Measurements from ENCODE around the gene RNASE7. TPM values are rescaled to one million over a fixed set of nuclear protein-coding genes. Genes with fewer than 3 reads are reported as not detected.

The RNASE7 gene
- total RNA-seq, 2 donors from 2014 or later, result 1.0 TPM; not detected in 1

DNA sequence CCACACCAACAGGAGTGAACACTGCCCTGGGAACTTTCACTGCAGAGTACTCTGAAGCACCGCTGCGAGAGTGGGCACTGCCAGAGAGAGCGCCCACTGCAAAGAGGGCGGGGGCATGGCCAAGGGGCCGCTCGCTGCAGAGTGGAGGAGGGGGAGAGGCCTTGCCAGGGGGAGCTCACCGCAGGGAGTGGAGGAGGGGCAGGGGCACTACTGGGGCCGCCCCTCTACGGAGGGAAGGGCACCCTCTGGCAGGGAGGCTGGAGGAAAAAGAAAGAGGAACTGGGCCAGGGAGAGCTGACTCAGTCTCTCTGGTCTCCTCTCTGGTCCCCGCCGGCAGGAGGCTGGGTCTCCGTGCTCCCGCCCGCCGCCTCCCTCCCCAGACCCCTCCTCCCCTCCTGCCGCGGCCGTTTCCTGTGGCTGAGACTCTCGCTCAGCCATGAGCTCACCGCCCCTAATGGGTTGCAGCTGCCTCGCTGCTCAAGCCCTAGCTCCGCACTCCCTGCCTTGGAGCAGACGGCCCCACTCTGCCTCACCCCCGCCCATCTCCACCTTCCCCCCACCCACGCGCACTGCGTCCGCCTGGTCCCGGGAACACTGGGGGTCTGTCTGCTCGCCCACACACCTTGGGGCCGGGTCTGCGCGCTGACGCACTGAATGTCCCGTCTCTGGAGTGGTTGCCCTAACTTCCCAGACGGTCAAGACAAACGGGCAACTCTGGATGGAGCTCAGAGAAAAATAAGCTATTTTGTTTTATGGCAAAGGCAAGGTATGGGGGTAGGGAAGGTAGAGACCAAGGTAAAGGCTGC lies 29.3 kb downstream of the RNASE7 start:
- peaks cover 34% of the 10 kb centered on the region for H3K4me1 ChIP-seq
- DNase-seq (peak; percentile 70 to 85 (median 80)), ATAC-seq (peak; percentile 57)
- TF ChIP-seq, protein P1, sequence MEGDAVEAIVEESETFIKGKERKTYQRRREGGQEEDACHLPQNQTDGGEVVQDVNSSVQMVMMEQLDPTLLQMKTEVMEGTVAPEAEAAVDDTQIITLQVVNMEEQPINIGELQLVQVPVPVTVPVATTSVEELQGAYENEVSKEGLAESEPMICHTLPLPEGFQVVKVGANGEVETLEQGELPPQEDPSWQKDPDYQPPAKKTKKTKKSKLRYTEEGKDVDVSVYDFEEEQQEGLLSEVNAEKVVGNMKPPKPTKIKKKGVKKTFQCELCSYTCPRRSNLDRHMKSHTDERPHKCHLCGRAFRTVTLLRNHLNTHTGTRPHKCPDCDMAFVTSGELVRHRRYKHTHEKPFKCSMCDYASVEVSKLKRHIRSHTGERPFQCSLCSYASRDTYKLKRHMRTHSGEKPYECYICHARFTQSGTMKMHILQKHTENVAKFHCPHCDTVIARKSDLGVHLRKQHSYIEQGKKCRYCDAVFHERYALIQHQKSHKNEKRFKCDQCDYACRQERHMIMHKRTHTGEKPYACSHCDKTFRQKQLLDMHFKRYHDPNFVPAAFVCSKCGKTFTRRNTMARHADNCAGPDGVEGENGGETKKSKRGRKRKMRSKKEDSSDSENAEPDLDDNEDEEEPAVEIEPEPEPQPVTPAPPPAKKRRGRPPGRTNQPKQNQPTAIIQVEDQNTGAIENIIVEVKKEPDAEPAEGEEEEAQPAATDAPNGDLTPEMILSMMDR (IDR thresholded peaks at IDR 0.05), result peak in 1 of 7 experiments; percentile 5
- TF ChIP-seq POLR2A (IDR thresholded peaks at IDR 0.05), result peak in 2 of 3 donors; percentile 27 to 56
- intact Hi-C loops (cut with DNase I), result no loop called here
- no peaks in the 10 kb centered on the region for H3K9me3 ChIP-seq
- 0% methylated on average over 12 to 37 of the region's 37 CpGs for WGBS, 2 donors
- H3K4me3 ChIP-seq, result peak overlapping the region; percentile 69 to 76
- peak overlapping the region; percentile 78 to 90 (median 86) for H3K27ac ChIP-seq
- no peaks in the 10 kb centered on the region for H3K27me3 ChIP-seq
- peaks cover 0 to under 1% of the 10 kb centered on the region in 2 donors for H3K36me3 ChIP-seq (replicated peaks in 1 of 2; ENCODE audit: insufficient read depth in 1 of 2, low read depth in 2 of 2)

DNA sequence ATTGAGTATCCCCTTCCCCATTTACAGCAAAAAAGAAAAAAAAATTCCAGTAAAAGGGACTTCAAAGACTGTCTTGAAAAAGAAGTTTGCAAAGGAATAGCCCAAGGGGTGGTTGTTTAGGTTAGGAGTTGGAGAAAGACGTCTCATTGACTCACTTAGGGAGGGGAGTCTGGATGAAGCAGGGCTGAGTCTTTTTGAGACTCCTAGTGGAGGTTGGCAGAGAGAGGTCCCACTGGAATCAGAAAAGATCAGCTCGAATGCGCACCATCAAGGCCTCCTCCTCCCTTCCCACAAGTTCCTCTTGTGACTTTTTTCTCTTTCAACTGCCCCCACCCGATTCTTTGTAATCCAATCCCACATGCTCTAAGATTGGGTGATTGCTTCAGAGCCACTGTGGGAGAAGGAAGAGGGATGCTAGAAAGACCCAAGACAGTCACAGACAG lies 29.9 kb downstream of the RNASE7 start:
- WGBS, 2 donors, result 41 to 46% methylated on average over 4 of the region's 4 CpGs
- Histone ChIP-seq H3K27me3 (no peaks in the 10 kb centered on the region), H3K36me3 (replicated peaks in 1 of 2; ENCODE audit: insufficient read depth in 1 of 2, low read depth in 2 of 2) (peaks cover 0 to 2% of the 10 kb centered on the region in 2 donors), H3K4me1 (peaks cover 34% of the 10 kb centered on the region), H3K4me3 (no peak overlapping the region), H3K27ac (peak overlapping the region in 3 of 4 donors; percentile 84 to 90 (median 89)), H3K9me3 (no peaks in the 10 kb centered on the region)
- no peak for ATAC-seq
- TF ChIP-seq POLR2A (IDR thresholded peaks at IDR 0.05), result no peak
- TF ChIP-seq, protein P1 (IDR thresholded peaks at IDR 0.05), result no peak
- peak in 1 of 4 donors; percentile 51 for DNase-seq
- intact Hi-C loops (cut with DNase I), result no loop called here

DNA sequence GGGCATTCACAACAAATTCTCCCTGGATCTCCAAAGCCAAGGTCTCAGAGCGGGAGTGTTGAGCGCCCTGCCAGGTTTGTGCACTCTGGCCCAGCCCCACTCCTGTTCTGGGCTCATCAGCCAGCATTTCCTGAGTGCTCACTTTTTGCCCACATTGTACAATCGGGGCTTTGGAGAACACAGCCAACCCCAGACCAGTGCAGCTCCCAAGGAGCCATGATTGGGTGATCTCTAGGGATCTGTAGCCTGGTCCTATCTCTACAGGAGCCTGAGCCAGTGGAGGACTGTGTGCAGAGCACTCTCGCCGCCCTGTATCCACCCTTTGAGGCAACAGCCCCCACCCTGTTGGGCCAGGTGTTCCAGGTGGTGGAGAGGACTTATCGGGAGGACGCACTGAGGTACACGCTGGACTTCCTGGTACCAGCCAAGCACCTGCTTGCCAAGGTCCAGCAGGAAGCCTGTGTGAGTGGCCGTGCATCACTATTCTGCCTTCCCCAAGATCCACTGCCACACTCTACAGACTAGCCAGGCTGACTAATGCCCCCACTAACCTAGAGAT lies 30.7 kb downstream of the RNASE7 start:
- H3K27ac ChIP-seq, result peak overlapping the region in 3 of 4 donors; percentile 4 to 90 (median 84)
- peak in 2 of 4 donors; percentile 32 to 61 for DNase-seq
- ATAC-seq, result no peak
- 61 to 90% methylated on average over 8 to 9 of the region's 9 CpGs for WGBS, 2 donors
- intact Hi-C loops (cut with DNase I), result no loop called here
- H3K9me3 ChIP-seq, result no peaks in the 10 kb centered on the region
- no peak overlapping the region for H3K4me3 ChIP-seq
- no peak for TF ChIP-seq POLR2A (IDR thresholded peaks at IDR 0.05)
- TF ChIP-seq, protein P1 (IDR thresholded peaks at IDR 0.05), result no peak
- peaks cover 34% of the 10 kb centered on the region for H3K4me1 ChIP-seq
- H3K36me3 ChIP-seq (replicated peaks in 1 of 2; ENCODE audit: insufficient read depth in 1 of 2, low read depth in 2 of 2), result peaks cover 0 to 2% of the 10 kb centered on the region in 2 donors
- no peaks in the 10 kb centered on the region for H3K27me3 ChIP-seq

DNA sequence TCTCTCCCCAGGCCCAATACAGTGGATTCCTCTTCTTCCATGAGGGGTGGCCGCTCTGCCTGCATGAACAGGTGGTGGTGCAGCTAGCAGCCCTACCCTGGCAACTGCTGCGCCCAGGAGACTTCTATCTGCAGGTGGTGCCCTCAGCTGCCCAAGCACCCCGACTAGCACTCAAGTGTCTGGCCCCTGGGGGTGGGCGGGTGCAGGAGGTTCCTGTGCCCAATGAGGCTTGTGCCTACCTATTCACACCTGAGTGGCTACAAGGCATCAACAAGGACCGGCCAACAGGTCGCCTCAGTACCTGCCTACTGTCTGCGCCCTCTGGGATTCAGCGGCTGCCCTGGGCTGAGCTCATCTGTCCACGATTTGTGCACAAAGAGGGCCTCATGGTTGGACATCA lies 31.8 kb downstream of the RNASE7 start:
- intact Hi-C loops (cut with DNase I), result no loop called here
- Histone ChIP-seq H3K4me1 (peaks cover 27% of the 10 kb centered on the region), H3K9me3 (no peaks in the 10 kb centered on the region), H3K27ac (no peak overlapping the region), H3K4me3 (no peak overlapping the region), H3K27me3 (no peaks in the 10 kb centered on the region), H3K36me3 (replicated peaks in 1 of 2; ENCODE audit: insufficient read depth in 1 of 2, low read depth in 2 of 2) (peaks cover 4 to 7% of the 10 kb centered on the region in 2 donors)
- no peak for DNase-seq
- TF ChIP-seq, protein P1 (IDR thresholded peaks at IDR 0.05), result no peak
- TF ChIP-seq POLR2A (IDR thresholded peaks at IDR 0.05), result no peak
- WGBS, 2 donors, result 89 to 94% methylated on average over 5 to 9 of the region's 9 CpGs
- no peak for ATAC-seq

All from body of pancreas (tissue), 4 donors.